Ishikawa (cell line): ENCODE results near the gene LCE3C.

ENCODE experiments used
- CEBPB ChIP-seq: IDR thresholded peaks from 2 replicates; pipeline ENCODE4 v1.6.1; 2012
- CREB1 ChIP-seq: IDR thresholded peaks from 2 replicates; pipeline ENCODE4 v1.6.1; 2012; ENCODE audit warnings: low read depth
- EP300 ChIP-seq: IDR thresholded peaks from 2 replicates; pipeline ENCODE4 v1.6.1; 2012; ENCODE audit warnings: borderline replicate concordance
- FOXM1 ChIP-seq: IDR thresholded peaks from 2 replicates; pipeline ENCODE4 v1.6.1; 2012; ENCODE audit warnings: low read depth, borderline replicate concordance
- MAX ChIP-seq: IDR thresholded peaks from 2 replicates; pipeline ENCODE4 v1.6.1; 2012
- NFIC ChIP-seq: IDR thresholded peaks from 2 replicates; pipeline ENCODE4 v1.6.1; 2012
- RAD21 ChIP-seq: IDR thresholded peaks from 2 replicates; pipeline ENCODE4 v1.6.1; 2012; ENCODE audit warnings: low read depth
- REST ChIP-seq: IDR thresholded peaks from 2 replicates; pipeline ENCODE4 v1.6.1; 2012; ENCODE audit warnings: low read depth, mild to moderate bottlenecking
- TAF1 ChIP-seq: IDR thresholded peaks from 2 replicates; pipeline ENCODE4 v1.6.1; 2012; ENCODE audit warnings: low read depth, mild to moderate bottlenecking
- TEAD4 ChIP-seq: IDR thresholded peaks from 2 replicates; pipeline ENCODE4 v1.6.1; 2012
- ZBTB7A ChIP-seq: IDR thresholded peaks from 2 replicates; pipeline ENCODE4 v1.6.1; 2012; ENCODE audit warnings: low read depth

GRCh38 chr1:152599934-152600333 is at the start of gene LCE3C:
- TF ChIP-seq TEAD4 (no peak), TAF1 (no peak), EP300 (no peak), MAX (no peak), REST (no peak), CREB1 (no peak), CEBPB (no peak), ZBTB7A (no peak), NFIC (no peak), FOXM1 (no peak), RAD21 (no peak)
